Motor neuron (in vitro differentiated cells): ENCODE data around the gene DLG5. TPM values are rescaled to one million over a fixed set of nuclear protein-coding genes. Genes with fewer than 3 reads are reported as not detected.

Experiments
- ATAC-seq, 8 experiments: fragments of 200-7000 bp; cut with Tn5 transposase; replicated peaks in 6 of 8; 2 replicates each; pipeline ENCODE4 v1.8.0; 2021; ENCODE audit warnings: mild to moderate bottlenecking in 8 of 8, moderate library complexity in 8 of 8
- H3K27ac ChIP-seq, 2 donors: fragments of 250-450 bp; sonication (Bioruptor Pico); 2 replicates each; pipeline ENCODE4 v1.9.0; 2021; ENCODE audit warnings: antibody characterized with exemption in 2 of 2, mild to moderate bottlenecking in 2 of 2, moderate library complexity in 1 of 2
- H3K4me1 ChIP-seq, 2 donors: fragments of 250-450 bp; sonication (Bioruptor Pico); replicated peaks in 1 of 2; 2 replicates each; pipeline ENCODE4 v1.6.1; 2021; ENCODE audit warnings: antibody characterized with exemption in 2 of 2, mild to moderate bottlenecking in 2 of 2, moderate library complexity in 1 of 2
- H3K4me3 ChIP-seq, 5 donors: fragments of 250-450 bp; sonication (Bioruptor Pico); 2 replicates each; pipeline ENCODE4 v1.9.0; 2021; ENCODE audit warnings: antibody characterized with exemption in 5 of 5, mild to moderate bottlenecking in 5 of 5, moderate library complexity in 4 of 5
- WGBS, 10 experiments: fragments of 450-650 bp; shearing (Covaris generic); methylation state at CpG; one replicate each; pipeline ENCODE4 v1.0.0; 2022; 5-methylcytosine and 5-hydroxymethylcytosine counted together
- in situ Hi-C, 9 experiments: fragments of 400-800 bp; cut with MboI; loops; one replicate each; pipeline ENCODE4 v1.15.0; 2021; ENCODE audit warnings: low sequenced_read_pairs in 9 of 9, low pct_unique_long_range_greater_than_20kb in 2 of 9; ENCODE audit not compliant: unreplicated experiment in 9 of 9
- total RNA-seq, 8 experiments: library from RNA; unstranded; fragments of 300-600 nt; gene quantifications; 2 replicates each; pipeline versions ENCODE4 v1.2.3 to v1.2.4, GENCODE V29; 2022

The DLG5 gene
- 10 to 100 TPM; 18.2 to 62.7 (median 23.4) TPM for total RNA-seq

- Histone ChIP-seq H3K4me3 (peak within 1 kb of the TSS; percentile 57 to 87 (median 72)), H3K27ac (peak within 1 kb of the TSS; percentile 79 to 88), H3K4me1 (peaks cover 21 to 22% of the 10 kb centered on the region in 2 donors)
- in situ Hi-C loops = no loop called here
- no CpG with 5 or more reads among the region's 95 CpGs for WGBS, 10 experiments
- peak; percentile 71 to 83 (median 80) for ATAC-seq
Observed at GRCh38 chr10:77926566-77927401, at the start of gene DLG5. Gene DLG5 (minus strand): TSS chr10:77926755. CDS start chr10:77926520, 235 bp downstream.

- H3K4me1 ChIP-seq = no peaks in the 10 kb centered on the region
- 40 to 100% (median 83%) methylated on average over 1 to 4 of the region's 9 CpGs; no CpG with 5 or more reads in 2 of the 10 experiments for WGBS, 10 experiments
- H3K27ac ChIP-seq = no peak overlapping the region
- no peak for ATAC-seq
- no peak overlapping the region for H3K4me3 ChIP-seq
- in situ Hi-C loops = loop anchor here in 1 of 9 experiments (25.0 kb wide), 1 partner anchor 138 kb away; no protein-coding TSS in a partner anchor
Observed at GRCh38 chr10:77975086-77975666, 48.6 kb upstream of the DLG5 start.

- H3K27ac ChIP-seq = no peak overlapping the region
- peak in 3 of 8 experiments; percentile 6 to 16 (median 10) for ATAC-seq
- no peak overlapping the region for H3K4me3 ChIP-seq
- WGBS, 10 experiments = 20 to 100% (median 68%) methylated on average over 1 to 5 of the region's 8 CpGs; no CpG with 5 or more reads in 2 of the 10 experiments
- H3K4me1 ChIP-seq = no peaks in the 10 kb centered on the region
- in situ Hi-C loops = loop anchor here in 1 of 9 experiments (25.0 kb wide), 1 partner anchor 137 kb away; no protein-coding TSS in a partner anchor
Observed at GRCh38 chr10:77974396-77975074, 48.0 kb upstream of the DLG5 start.

GRCh38 chr10:77973276-77973675 lies 46.7 kb upstream of the DLG5 start:
- in situ Hi-C loops = no loop called here
- no peak overlapping the region for H3K27ac ChIP-seq
- ATAC-seq = no peak
- peaks cover 7 to 10% of the 10 kb centered on the region in 2 donors for H3K4me1 ChIP-seq
- no peak overlapping the region for H3K4me3 ChIP-seq
- WGBS, 10 experiments = 30 to 100% (median 87%) methylated on average over 1 to 5 of the region's 5 CpGs

- in situ Hi-C loops = no loop called here
- H3K27ac ChIP-seq = no peak overlapping the region
- no peak for ATAC-seq
- peaks cover 16 to 20% of the 10 kb centered on the region in 2 donors for H3K4me1 ChIP-seq
- no peak overlapping the region for H3K4me3 ChIP-seq
- 70 to 100% (median 93%) methylated on average over 2 to 5 of the region's 5 CpGs; no CpG with 5 or more reads in 3 of the 10 experiments for WGBS, 10 experiments
Observed at GRCh38 chr10:77972148-77972547, 45.6 kb upstream of the DLG5 start.

GRCh38 chr10:77971804-77972144 lies 45.2 kb upstream of the DLG5 start:
- peaks cover 19 to 23% of the 10 kb centered on the region in 2 donors for H3K4me1 ChIP-seq
- no peak overlapping the region for H3K4me3 ChIP-seq
- no peak overlapping the region for H3K27ac ChIP-seq
- in situ Hi-C loops = no loop called here
- WGBS, 10 experiments = 71 to 100% (median 85%) methylated on average over 1 to 3 of the region's 3 CpGs; no CpG with 5 or more reads in 4 of the 10 experiments
- no peak for ATAC-seq

GRCh38 chr10:77970869-77971803 lies 44.6 kb upstream of the DLG5 start:
- peaks cover 23 to 24% of the 10 kb centered on the region in 2 donors for H3K4me1 ChIP-seq
- WGBS, 10 experiments = 29 to 78% (median 61%) methylated on average over 2 to 5 of the region's 7 CpGs; no CpG with 5 or more reads in 1 of the 10 experiments
- no peak overlapping the region for H3K4me3 ChIP-seq
- H3K27ac ChIP-seq = no peak overlapping the region
- in situ Hi-C loops = no loop called here
- peak in 3 of 8 experiments; percentile 77 to 91 (median 89) for ATAC-seq

GRCh38 chr10:77969114-77969513 lies 42.6 kb upstream of the DLG5 start:
- 20 to 88% (median 74%) methylated on average over 1 to 3 of the region's 4 CpGs; no CpG with 5 or more reads in 6 of the 10 experiments for WGBS, 10 experiments
- ATAC-seq = no peak
- Histone ChIP-seq H3K27ac (peak overlapping the region; percentile 47 to 55), H3K4me3 (no peak overlapping the region), H3K4me1 (peaks cover 23 to 24% of the 10 kb centered on the region in 2 donors)
- in situ Hi-C loops = no loop called here

GRCh38 chr10:77967611-77968022 lies 41.1 kb upstream of the DLG5 start:
- H3K4me3 ChIP-seq = no peak overlapping the region
- 17 to 58% (median 20%) methylated on average over 1 to 4 of the region's 8 CpGs; no CpG with 5 or more reads in 7 of the 10 experiments for WGBS, 10 experiments
- ATAC-seq = peak in 5 of 8 experiments; percentile 73 to 88 (median 84)

GRCh38 chr10:77965294-77965693 lies 38.7 kb upstream of the DLG5 start:
- Histone ChIP-seq H3K27ac (no peak overlapping the region), H3K4me1 (peaks cover 32 to 34% of the 10 kb centered on the region in 2 donors), H3K4me3 (no peak overlapping the region)
- ATAC-seq = peak in 3 of 8 experiments; percentile 18 to 94 (median 93)
- in situ Hi-C loops = no loop called here
- WGBS, 10 experiments = 14 to 100% (median 93%) methylated on average over 1 to 5 of the region's 5 CpGs; no CpG with 5 or more reads in 2 of the 10 experiments

More at GRCh38 chr10:77967611-77968022, 41.1 kb upstream of the DLG5 start:
- Histone ChIP-seq H3K4me1 (peaks cover 27 to 28% of the 10 kb centered on the region in 2 donors), H3K27ac (peak overlapping the region; percentile 52 to 72)
- in situ Hi-C loops = no loop called here

- WGBS, 10 experiments = 0 to 100% (median 92%) methylated on average over 1 of the region's 1 CpG; no CpG with 5 or more reads in 2 of the 10 experiments
- Histone ChIP-seq H3K4me3 (no peak overlapping the region), H3K27ac (no peak overlapping the region), H3K4me1 (peaks cover 32 to 34% of the 10 kb centered on the region in 2 donors)
- no peak for ATAC-seq
- in situ Hi-C loops = no loop called here
Observed at GRCh38 chr10:77964811-77965210, 38.3 kb upstream of the DLG5 start.

GRCh38 chr10:77963901-77964300 lies 37.3 kb upstream of the DLG5 start:
- WGBS, 10 experiments = 76 to 100% (median 99%) methylated on average over 1 to 7 of the region's 7 CpGs; no CpG with 5 or more reads in 1 of the 10 experiments
- no peak overlapping the region for H3K27ac ChIP-seq
- in situ Hi-C loops = no loop called here
- ATAC-seq = no peak
- no peak overlapping the region for H3K4me3 ChIP-seq
- H3K4me1 ChIP-seq = peaks cover 28 to 34% of the 10 kb centered on the region in 2 donors
